ENCODE data around the gene NEU4. TPM values are rescaled to one million over a fixed set of nuclear protein-coding genes. Genes with fewer than 3 reads are reported as not detected.

NEU4 gene
- total RNA-seq, 1 experiment from 2014 or later: 2.2 TPM

- TF ChIP-seq NR1H2 (CRISPR knock-in tag; IDR thresholded peaks at IDR 0.05) (no peak), ZNF219 (CRISPR knock-in tag; IDR thresholded peaks at IDR 0.05; ENCODE audit: borderline replicate concordance) (no peak), GRHL2 (CRISPR knock-in tag; IDR thresholded peaks at IDR 0.05; ENCODE audit: insufficient replicate concordance, severe bottlenecking) (no peak), ETV6 (CRISPR knock-in tag; IDR thresholded peaks at IDR 0.05) (no peak), ZNF232 (CRISPR knock-in tag; IDR thresholded peaks at IDR 0.05) (no peak), USF2 (CRISPR knock-in tag; IDR thresholded peaks at IDR 0.05) (no peak)
Measured at GRCh38 chr2:241793385-241793784, 15.6 kb upstream of the NEU4 start (continued).

GRCh38 chr2:241794250-241794823 is 14.7 kb upstream of the NEU4 start:
- Mint-ChIP-seq H3K27ac (no peak overlapping the region), H3K4me1 (peaks cover 12% of the 10 kb centered on the region), H3K27me3 (ENCODE audit: low read depth) (peaks cover 7% of the 10 kb centered on the region), H3K9me3 (peaks cover 19% of the 10 kb centered on the region), H3K36me3 (peaks cover 14% of the 10 kb centered on the region), H3K4me3 (no peak overlapping the region)
- ATAC-seq (no peak), DNase-seq (ENCODE audit: low spot score) (no peak)
- ChIA-PET POLR2A (interaction anchor here (0.6 kb wide), 1 partner anchor 11 kb away, joined by 3 read pairs; no protein-coding TSS in a partner anchor), CTCF (no interaction called here)
- TF ChIP-seq AR (CRISPR knock-in tag; IDR thresholded peaks at IDR 0.05) (no peak), HMGA2 (CRISPR knock-in tag; IDR thresholded peaks at IDR 0.05) (no peak), IRF1 (CRISPR knock-in tag; IDR thresholded peaks at IDR 0.05) (no peak), USF2 (CRISPR knock-in tag; IDR thresholded peaks at IDR 0.05) (no peak), SMAD4 (CRISPR knock-in tag; IDR thresholded peaks at IDR 0.05) (no peak), GRHL2 (CRISPR knock-in tag; IDR thresholded peaks at IDR 0.05; ENCODE audit: insufficient replicate concordance, severe bottlenecking) (no peak), RORB (CRISPR knock-in tag; IDR thresholded peaks at IDR 0.05) (no peak), PREB (CRISPR knock-in tag; IDR thresholded peaks at IDR 0.05; ENCODE audit: borderline replicate concordance) (no peak), ATF2 (CRISPR knock-in tag; IDR thresholded peaks at IDR 0.05; ENCODE audit: borderline replicate concordance, low read depth) (no peak), TEAD4 (CRISPR knock-in tag; IDR thresholded peaks at IDR 0.05) (no peak), E2F1 (CRISPR knock-in tag; IDR thresholded peaks at IDR 0.05) (no peak), IRF2 (CRISPR knock-in tag; IDR thresholded peaks at IDR 0.05; ENCODE audit: borderline replicate concordance, low read depth) (no peak), KAT7 (CRISPR knock-in tag; IDR thresholded peaks at IDR 0.05; ENCODE audit: borderline replicate concordance) (no peak), FOXJ3 (CRISPR knock-in tag; IDR thresholded peaks at IDR 0.05; ENCODE audit: borderline replicate concordance) (no peak), ATF6 (CRISPR knock-in tag; IDR thresholded peaks at IDR 0.05) (no peak), ZNF423 (CRISPR knock-in tag; IDR thresholded peaks at IDR 0.05) (no peak)
